GM12892 (cell line): Measurements from ENCODE around the gene RGMB.

Experiments used
- POLR2A ChIP-seq: IDR thresholded peaks from 2 replicates; pipeline ENCODE4 v1.6.1; 2011; ENCODE audit warnings: low read depth, low read length, control low read depth
- POLR2AphosphoS5 ChIP-seq: IDR thresholded peaks from 2 replicates; pipeline ENCODE4 v1.6.1; 2011; ENCODE audit warnings: low read depth, low read length, control low read depth

DNA sequence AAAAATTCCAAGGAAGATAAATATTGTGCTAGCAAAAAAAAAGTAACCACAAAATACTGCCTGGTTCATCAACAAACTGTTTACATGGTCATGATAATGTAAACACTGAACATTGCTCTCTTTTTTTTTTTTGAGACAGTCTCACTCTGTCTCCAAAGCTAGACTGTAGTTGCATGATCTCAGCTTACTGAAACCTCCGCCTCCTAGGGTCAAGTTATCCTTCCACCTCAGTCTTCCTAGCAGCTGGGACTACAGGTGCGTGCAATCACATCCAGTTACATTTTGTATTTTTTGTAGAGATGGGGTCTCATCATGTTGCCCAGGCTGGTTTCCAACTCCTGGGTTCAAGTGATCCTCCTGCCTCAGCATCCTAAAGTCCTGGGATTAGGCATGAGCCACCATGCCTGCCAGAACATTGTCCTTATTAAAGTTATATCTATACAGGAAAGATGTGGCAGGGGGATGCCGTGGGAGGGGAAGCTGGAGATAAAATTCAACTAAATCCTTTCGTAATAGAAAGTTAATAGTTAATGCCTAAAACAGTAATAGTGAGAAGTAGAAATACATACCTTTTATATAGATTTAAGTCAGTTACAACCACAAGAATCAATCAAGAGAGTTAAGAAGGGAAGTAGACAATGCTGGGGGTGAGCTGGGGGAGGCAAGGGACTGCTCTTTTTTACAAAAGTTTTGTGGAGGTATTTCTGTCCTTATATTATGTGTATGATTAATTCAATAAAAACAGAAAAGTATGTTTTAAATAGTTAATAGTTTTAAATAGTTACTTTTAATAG, 52.3 kb downstream of the RGMB start:
- TF ChIP-seq POLR2AphosphoS5, result no peak
- no peak for TF ChIP-seq POLR2A
